Activated T-cell treated with anti-CD3 and anti-CD28 coated beads for 4 hours (primary cell): ENCODE results near the gene NUDT1.

Experiments
- DNase-seq: peaks from one replicate; pipeline ENCODE4 v3.0.0-alpha.2; 2020

The NUDT1 gene

GRCh38 chr7:2241580-2242540 lies at the start of gene NUDT1, which contains the start of gene MRM2:
TSS of gene NUDT1 (plus strand) at chr7:2242226. CDS start at chr7:2244575, 2,349 bp downstream.
TSS of gene MRM2 (minus strand) at chr7:2242205. CDS start at chr7:2242169, 36 bp downstream.
- peak; percentile 51 for DNase-seq

GRCh38 chr7:2192831-2193534 lies 49.0 kb upstream of the NUDT1 start:
- no peak for DNase-seq

- no peak for DNase-seq
Observed at GRCh38 chr7:2193575-2194305, 48.3 kb upstream of the NUDT1 start.

GRCh38 chr7:2195400-2196246 lies 46.4 kb upstream of the NUDT1 start:
- DNase-seq = no peak

- DNase-seq = no peak
Observed at GRCh38 chr7:2196381-2197378, 45.3 kb upstream of the NUDT1 start.

GRCh38 chr7:2197436-2198155 lies 44.4 kb upstream of the NUDT1 start:
- no peak for DNase-seq

GRCh38 chr7:2198206-2198605 lies 43.8 kb upstream of the NUDT1 start:
- no peak for DNase-seq

- DNase-seq = no peak
Observed at GRCh38 chr7:2198760-2199159, 43.3 kb upstream of the NUDT1 start.

GRCh38 chr7:2199528-2199927 lies 42.5 kb upstream of the NUDT1 start:
- no peak for DNase-seq

- no peak for DNase-seq
Observed at GRCh38 chr7:2199956-2200583, 42.0 kb upstream of the NUDT1 start.

- DNase-seq = no peak
Observed at GRCh38 chr7:2200584-2200980, 41.4 kb upstream of the NUDT1 start.

- no peak for DNase-seq
Observed at GRCh38 chr7:2201128-2201527, 40.9 kb upstream of the NUDT1 start.

GRCh38 chr7:2201686-2202360 lies 40.2 kb upstream of the NUDT1 start:
- no peak for DNase-seq

- DNase-seq = no peak
Observed at GRCh38 chr7:2202361-2202761, 39.7 kb upstream of the NUDT1 start.

- no peak for DNase-seq
Observed at GRCh38 chr7:2202901-2203765, 38.9 kb upstream of the NUDT1 start.

GRCh38 chr7:2203766-2204300 lies 38.2 kb upstream of the NUDT1 start:
- no peak for DNase-seq

- no peak for DNase-seq
Observed at GRCh38 chr7:2204446-2204845, 37.6 kb upstream of the NUDT1 start.
